Keratinocyte (primary cell): Measurements from ENCODE around the gene ESD. TPM values are rescaled to one million over a fixed set of nuclear protein-coding genes. Genes with fewer than 3 reads are reported as not detected.

ENCODE experiments used
- DNase-seq: peaks from one replicate; pipeline ENCODE4 v3.0.0-alpha.2; 2011; ENCODE audit warnings: low read depth, missing footprints, low spot score
- FAIRE-seq: peaks from 2 replicates; lab custom pipeline; 2011; peaks lifted over from hg19 to GRCh38; lab: Jason Lieb, UNC
- H2AFZ ChIP-seq: 2 replicates; pipeline ENCODE4 v1.6.0; 2012; ENCODE audit warnings: low read length, control low read depth, inconsistent platforms; ENCODE audit not compliant: control insufficient read depth
- H3K27ac ChIP-seq: 2 replicates; pipeline ENCODE4 v1.5.1; 2011; ENCODE audit warnings: low read length; ENCODE audit not compliant: control insufficient read depth, insufficient read depth
- H3K27me3 ChIP-seq: 3 replicates; pipeline ENCODE4 v1.6.0; 2011; ENCODE audit warnings: low read length; ENCODE audit not compliant: control insufficient read depth, insufficient read depth; ENCODE audit errors: extremely low read depth
- H3K36me3 ChIP-seq, 2 experiments: 2 replicates in 1 of 2; 3 replicates in 1 of 2; pipeline ENCODE4 v1.5.1; 2011; ENCODE audit warnings: low read length in 2 of 2, mild to moderate bottlenecking in 1 of 2; ENCODE audit not compliant: control insufficient read depth in 2 of 2, insufficient read depth in 2 of 2; ENCODE audit errors: extremely low read depth in 1 of 2
- H3K4me1 ChIP-seq: 3 replicates; pipeline ENCODE4 v1.5.1; 2011; ENCODE audit warnings: low read length; ENCODE audit not compliant: control insufficient read depth, insufficient read depth; ENCODE audit errors: extremely low read depth
- H3K4me2 ChIP-seq: 3 replicates; pipeline ENCODE4 v1.6.0; 2011; ENCODE audit warnings: low read depth, low read length; ENCODE audit not compliant: control insufficient read depth, insufficient read depth; ENCODE audit errors: extremely low read depth
- H3K4me3 ChIP-seq, 3 experiments: fragments of 200-600 bp in 1 of 3; sonication (generic) in 1 of 3; 2 replicates in 2 of 3; 3 replicates in 1 of 3; pipeline ENCODE4 v1.5.1; 2011 to 2016; ENCODE audit warnings: low read length in 3 of 3, mild to moderate bottlenecking in 3 of 3, control low read depth in 2 of 3, inconsistent platforms in 1 of 3, low read depth in 1 of 3, mixed read lengths in 1 of 3, mixed run types in 1 of 3, moderate library complexity in 1 of 3; ENCODE audit not compliant: control insufficient read depth in 2 of 3, insufficient read depth in 2 of 3; ENCODE audit errors: extremely low read depth in 1 of 3
- H3K79me2 ChIP-seq: 2 replicates; pipeline ENCODE4 v1.6.0; 2012; ENCODE audit warnings: low read length; ENCODE audit not compliant: control insufficient read depth, insufficient read depth
- H3K9ac ChIP-seq: 3 replicates; pipeline ENCODE4 v1.6.0; 2011; ENCODE audit warnings: low read length; ENCODE audit not compliant: control insufficient read depth, insufficient read depth; ENCODE audit errors: extremely low read depth
- H3K9me1 ChIP-seq: 3 replicates; pipeline ENCODE4 v1.6.0; 2011; ENCODE audit warnings: low read length; ENCODE audit not compliant: control insufficient read depth, insufficient read depth; ENCODE audit errors: extremely low read depth
- H3K9me3 ChIP-seq: 2 replicates; pipeline ENCODE4 v1.5.1; 2012; ENCODE audit warnings: low read depth, low read length; ENCODE audit not compliant: control insufficient read depth
- H4K20me1 ChIP-seq: 3 replicates; pipeline ENCODE4 v1.6.0; 2011; ENCODE audit warnings: low read length; ENCODE audit not compliant: control insufficient read depth, insufficient read depth; ENCODE audit errors: extremely low read depth
- CTCF ChIP-seq, 3 experiments: IDR thresholded peaks in 1 of 3; conservative IDR thresholded peaks in 1 of 3; optimal IDR thresholded peaks in 1 of 3; 2 replicates in 2 of 3; 3 replicates in 1 of 3; pipeline versions ENCODE3 to v1.5.1; 2011; ENCODE audit warnings: low read length in 3 of 3, mild to moderate bottlenecking in 3 of 3, moderate library complexity in 2 of 3, control low read depth in 1 of 3, inconsistent platforms in 1 of 3; ENCODE audit not compliant: insufficient read depth in 2 of 3; ENCODE audit errors: extremely low read depth in 1 of 3
- EZH2 ChIP-seq: IDR thresholded peaks from one replicate; pipeline ENCODE4 v1.6.1; 2012; ENCODE audit warnings: inconsistent platforms, mild to moderate bottlenecking, low read length, moderate library complexity
- dilution Hi-C: fragments of 300-500 bp; cut with MboI; formaldehyde crosslinking; loops from one replicate; pipeline ENCODE4 v1.7.0; 2020; ENCODE audit warnings: low sequenced_read_pairs; ENCODE audit not compliant: extremely low pct_ligation_motif_present
- polyA plus RNA-seq, 5 experiments: library from polyadenylated mRNA; depleted of rRNA in 3 of 5; stranded (reverse) in 3 of 5; stranded (forward) in 1 of 5; unstranded in 1 of 5; fragments of >200 nt; gene quantifications; 1 replicate in 1 of 5; 2 replicates in 3 of 5; 3 replicates in 1 of 5; pipeline versions ENCODE4 v1.2.1 to v1.2.3, GENCODE V29; 2011 to 2012; ENCODE audit warnings: missing spikeins in 2 of 5, low read depth in 1 of 5, low replicate concordance in 1 of 5

Gene ESD
- polyA plus RNA-seq, 1 donor (not counting 4 experiments of a cell fraction or from before 2014, with no cell fraction given), result 181 TPM

GRCh38 chr13:46799139-46799538 is 2.2 kb upstream of the ESD start:
- Histone ChIP-seq H3K79me2 (peaks cover 27% of the 10 kb centered on the region), H3K4me2 (no peak overlapping the region), H4K20me1 (no peaks in the 10 kb centered on the region), H3K9ac (no peak overlapping the region), H3K27ac (no peak overlapping the region), H3K4me1 (peaks cover 39% of the 10 kb centered on the region), H3K9me3 (no peaks in the 10 kb centered on the region), H3K9me1 (no peaks in the 10 kb centered on the region), H2AFZ (no peak overlapping the region), H3K4me3 (no peak overlapping the region), H3K36me3 (peaks cover 0 to 3% of the 10 kb centered on the region in 2 experiments), H3K27me3 (no peaks in the 10 kb centered on the region)
- TF ChIP-seq CTCF (optimal IDR thresholded peaks at IDR 0.05 in 1 of 3, IDR thresholded peaks at IDR 0.05 in 1 of 3, conservative IDR thresholded peaks at IDR 0.05 in 1 of 3; ENCODE audit: extremely low read depth in 1 of 3, insufficient read depth in 2 of 3, low read length in 3 of 3) (no peak), EZH2 (no peak)
- DNase-seq, result no peak
- no peak for FAIRE-seq
- dilution Hi-C loops, result no loop called here

GRCh38 chr13:46797501-46798237 is 708 bp upstream of the ESD start:
- no peaks in the 10 kb centered on the region for H3K27me3 ChIP-seq
- peaks cover 0 to 3% of the 10 kb centered on the region in 2 experiments for H3K36me3 ChIP-seq
- TF ChIP-seq CTCF (optimal IDR thresholded peaks at IDR 0.05 in 1 of 3, IDR thresholded peaks at IDR 0.05 in 1 of 3, conservative IDR thresholded peaks at IDR 0.05 in 1 of 3; ENCODE audit: extremely low read depth in 1 of 3, insufficient read depth in 2 of 3, low read length in 3 of 3) (no peak), EZH2 (no peak)
- peaks cover 37% of the 10 kb centered on the region for H3K79me2 ChIP-seq
- H3K9me3 ChIP-seq, result no peaks in the 10 kb centered on the region
- H3K9me1 ChIP-seq, result no peaks in the 10 kb centered on the region
- H3K4me2 ChIP-seq, result peak overlapping the region; percentile 73
- H3K27ac ChIP-seq, result peak overlapping the region; percentile 95
- H3K4me3 ChIP-seq, result peak overlapping the region; percentile 88 to 93 (median 91)
- DNase-seq (no peak), FAIRE-seq (no peak)
- no peaks in the 10 kb centered on the region for H4K20me1 ChIP-seq
- dilution Hi-C loops, result no loop called here
- peak overlapping the region; percentile 97 for H3K9ac ChIP-seq
- H3K4me1 ChIP-seq, result peaks cover 30% of the 10 kb centered on the region
- H2AFZ ChIP-seq, result peak overlapping the region; percentile 97
